CD8-positive, alpha-beta memory T cell (primary cell): ENCODE results near the gene CALHM4. TPM values are rescaled to one million over a fixed set of nuclear protein-coding genes. Genes with fewer than 3 reads are reported as not detected.
"Not testable (repeated sequence)": the region's sequence is repeated elsewhere in the genome, so short reads cannot be mapped to it uniquely, and the experiment has no call there.

ENCODE experiments used
- CTCF ChIA-PET: fragments of 350-600 bp; sonication (Branson Sonifier 250); formaldehyde crosslinking; loops from one replicate; lab custom pipeline; 2021; ENCODE audit warnings: antibody characterized with exemption; lab: Charles Lee
- POLR2A ChIA-PET: fragments of 350-600 bp; sonication (Branson Sonifier 250); formaldehyde crosslinking; loops from one replicate; lab custom pipeline; 2021; ENCODE audit warnings: antibody characterized with exemption; lab: Charles Lee
- DNase-seq, 5 donors: peaks; one replicate each; pipeline versions ENCODE4 v3.0.0 to v3.0.0-alpha.2; 2020 to 2022; ENCODE audit warnings: mixed read lengths in 1 of 5
- H3K27ac ChIP-seq: one replicate; pipeline ENCODE4 v1.7.0; 2013; ENCODE audit warnings: low read depth, mild to moderate bottlenecking, low read length, moderate library complexity
- H3K27me3 ChIP-seq: 2 replicates; pipeline ENCODE4 v1.7.0; 2013; ENCODE audit warnings: low read length, mild to moderate bottlenecking; ENCODE audit not compliant: insufficient read depth, poor library complexity, severe bottlenecking
- H3K36me3 ChIP-seq: 2 replicates; pipeline ENCODE4 v1.7.0; 2013; ENCODE audit warnings: mild to moderate bottlenecking, low read length, moderate library complexity; ENCODE audit not compliant: insufficient read depth
- H3K4me1 ChIP-seq: 2 replicates; pipeline ENCODE4 v1.7.0; 2013; ENCODE audit warnings: mild to moderate bottlenecking, low read length, moderate library complexity; ENCODE audit not compliant: insufficient read depth
- H3K4me3 ChIP-seq: 2 replicates; pipeline ENCODE4 v1.7.0; 2013; ENCODE audit warnings: mild to moderate bottlenecking, low read length
- H3K9me3 ChIP-seq: 2 replicates; pipeline ENCODE4 v1.7.0; 2013; ENCODE audit warnings: mild to moderate bottlenecking, low read length
- H3K27ac Mint-ChIP-seq, 8 donors: one replicate each; pipeline ENCODE4 v1.8.0; 2020 to 2021; ENCODE audit warnings: mixed read lengths in 8 of 8, mild to moderate bottlenecking in 6 of 8, inconsistent platforms in 3 of 8, moderate library complexity in 3 of 8
- H3K27me3 Mint-ChIP-seq, 2 donors: one replicate each; pipeline ENCODE4 v1.8.0; 2020 to 2021; ENCODE audit warnings: mixed read lengths in 2 of 2, mild to moderate bottlenecking in 1 of 2, moderate library complexity in 1 of 2
- H3K36me3 Mint-ChIP-seq, 3 donors: one replicate each; pipeline ENCODE4 v1.8.0; 2020 to 2021; ENCODE audit warnings: mixed read lengths in 3 of 3, inconsistent platforms in 1 of 3, mild to moderate bottlenecking in 1 of 3
- H3K4me1 Mint-ChIP-seq, 3 donors: one replicate each; pipeline ENCODE4 v1.8.0; 2020 to 2021; ENCODE audit warnings: mixed read lengths in 3 of 3, inconsistent platforms in 1 of 3, mild to moderate bottlenecking in 1 of 3
- H3K4me3 Mint-ChIP-seq, 7 donors: one replicate each; pipeline ENCODE4 v1.8.0; 2020 to 2021; ENCODE audit warnings: mixed read lengths in 7 of 7, mild to moderate bottlenecking in 6 of 7, moderate library complexity in 4 of 7, inconsistent platforms in 2 of 7
- H3K9me3 Mint-ChIP-seq, 5 donors: one replicate each; pipeline ENCODE4 v1.8.0; 2020 to 2022; ENCODE audit warnings: mixed read lengths in 5 of 5, mild to moderate bottlenecking in 3 of 5, moderate library complexity in 2 of 5, inconsistent platforms in 1 of 5
- polyA plus RNA-seq: library from polyadenylated mRNA; unstranded; fragments of 300-500 nt; fragmentation: Illumina TruSeq; gene quantifications from one replicate; pipeline ENCODE4 v1.2.3, GENCODE V29; 2021
- total RNA-seq, 2 experiments: library from RNA; stranded (reverse); gene quantifications; one replicate each; pipeline ENCODE4 v1.2.3, GENCODE V29; 2021

Gene CALHM4
- total and polyA plus RNA-seq, 3 experiments from 2014 or later, result not detected

- no peaks in the 10 kb centered on the region for H3K4me1 ChIP-seq
- Mint-ChIP-seq H3K27ac (no peak overlapping the region), H3K4me1 (peaks cover 36 to 46% (median 46%) of the 10 kb centered on the region in 3 donors), H3K27me3 (peaks cover 0 to 1% of the 10 kb centered on the region in 2 donors), H3K9me3 (no peaks in the 10 kb centered on the region), H3K4me3 (no peak overlapping the region), H3K36me3 (peaks cover 10 to 79% (median 11%) of the 10 kb centered on the region in 3 donors)
- H3K27ac ChIP-seq, result no peak overlapping the region
- H3K9me3 ChIP-seq, result no peaks in the 10 kb centered on the region
- H3K36me3 ChIP-seq, result peaks cover 4% of the 10 kb centered on the region
- H3K4me3 ChIP-seq, result no peak overlapping the region
- DNase-seq, result no peak
- no peaks in the 10 kb centered on the region for H3K27me3 ChIP-seq
- POLR2A ChIA-PET, result no interaction called here
- CTCF ChIA-PET, result interaction anchor here (1.1 kb wide), 1 partner anchor 19 kb away, joined by 4 read pairs; no protein-coding TSS in a partner anchor
Observed at GRCh38 chr6:116580198-116580597, 26.6 kb downstream of the CALHM4 start.

GRCh38 chr6:116586276-116586675, 32.7 kb downstream of the CALHM4 start:
- ChIA-PET CTCF (no interaction called here), POLR2A (no interaction called here)
- H3K9me3 ChIP-seq, result no peaks in the 10 kb centered on the region
- peaks cover 21 to 81% (median 27%) of the 10 kb centered on the region in 3 donors for H3K36me3 Mint-ChIP-seq
- no peaks in the 10 kb centered on the region for H3K27me3 ChIP-seq
- H3K4me3 ChIP-seq, result no peak overlapping the region
- H3K27me3 Mint-ChIP-seq, result no peaks in the 10 kb centered on the region
- no peak overlapping the region for H3K27ac ChIP-seq
- DNase-seq, result no peak
- no peak overlapping the region for H3K27ac Mint-ChIP-seq
- peaks cover 13% of the 10 kb centered on the region for H3K36me3 ChIP-seq
- no peaks in the 10 kb centered on the region for H3K4me1 ChIP-seq
- H3K9me3 Mint-ChIP-seq, result no peaks in the 10 kb centered on the region
- peaks cover 4 to 18% (median 7%) of the 10 kb centered on the region in 3 donors for H3K4me1 Mint-ChIP-seq
- no peak overlapping the region for H3K4me3 Mint-ChIP-seq

GRCh38 chr6:116586738-116587137, 33.2 kb downstream of the CALHM4 start:
- peaks cover 4 to 13% (median 6%) of the 10 kb centered on the region in 3 donors for H3K4me1 Mint-ChIP-seq
- no peaks in the 10 kb centered on the region for H3K4me1 ChIP-seq
- peaks cover 21 to 81% (median 27%) of the 10 kb centered on the region in 3 donors for H3K36me3 Mint-ChIP-seq
- no peaks in the 10 kb centered on the region for H3K9me3 Mint-ChIP-seq
- DNase-seq, result no peak
- no peaks in the 10 kb centered on the region for H3K27me3 ChIP-seq
- H3K27ac ChIP-seq, result no peak overlapping the region
- no peak overlapping the region for H3K4me3 ChIP-seq
- H3K36me3 ChIP-seq, result peaks cover 17% of the 10 kb centered on the region
- no peak overlapping the region for H3K4me3 Mint-ChIP-seq
- H3K27me3 Mint-ChIP-seq, result no peaks in the 10 kb centered on the region
- H3K9me3 ChIP-seq, result no peaks in the 10 kb centered on the region
- ChIA-PET CTCF (interaction anchor here (1.4 kb wide), 1 partner anchor 15 kb away, joined by 3 read pairs; no protein-coding TSS in a partner anchor), POLR2A (no interaction called here)
- H3K27ac Mint-ChIP-seq, result no peak overlapping the region

- H3K36me3 ChIP-seq, result peaks cover 17% of the 10 kb centered on the region
- Mint-ChIP-seq H3K9me3 (no peaks in the 10 kb centered on the region), H3K27me3 (no peaks in the 10 kb centered on the region), H3K27ac (no peak overlapping the region), H3K36me3 (peaks cover 35 to 74% (median 36%) of the 10 kb centered on the region in 3 donors), H3K4me1 (no peaks in the 10 kb centered on the region), H3K4me3 (no peak overlapping the region)
- ChIA-PET POLR2A (interaction anchor here (0.5 kb wide), 1 partner anchor 35 kb away, joined by 3 read pairs; no protein-coding TSS in a partner anchor), CTCF (no interaction called here)
- no peak overlapping the region for H3K27ac ChIP-seq
- no peaks in the 10 kb centered on the region for H3K9me3 ChIP-seq
- no peaks in the 10 kb centered on the region for H3K27me3 ChIP-seq
- DNase-seq, result no peak
- H3K4me1 ChIP-seq, result no peaks in the 10 kb centered on the region
- H3K4me3 ChIP-seq, result no peak overlapping the region
Observed at GRCh38 chr6:116595247-116595646, 41.7 kb downstream of the CALHM4 start.

- H3K9me3 Mint-ChIP-seq, result no peaks in the 10 kb centered on the region
- no peaks in the 10 kb centered on the region for H3K27me3 ChIP-seq
- H3K4me3 Mint-ChIP-seq, result no peak overlapping the region
- peak overlapping the region in 1 of 8 donors; percentile 83 for H3K27ac Mint-ChIP-seq
- CTCF ChIA-PET, result no interaction called here
- no peak overlapping the region for H3K27ac ChIP-seq
- no peaks in the 10 kb centered on the region for H3K9me3 ChIP-seq
- no peaks in the 10 kb centered on the region for H3K4me1 Mint-ChIP-seq
- H3K36me3 Mint-ChIP-seq, result peaks cover 36 to 66% (median 37%) of the 10 kb centered on the region in 3 donors
- H3K36me3 ChIP-seq, result peaks cover 10% of the 10 kb centered on the region
- no peak overlapping the region for H3K4me3 ChIP-seq
- no peaks in the 10 kb centered on the region for H3K27me3 Mint-ChIP-seq
- POLR2A ChIA-PET, result no interaction called here
- no peaks in the 10 kb centered on the region for H3K4me1 ChIP-seq
- DNase-seq, result no peak
Observed at GRCh38 chr6:116596815-116597214, 43.3 kb downstream of the CALHM4 start.

- H3K9me3 ChIP-seq, DNase-seq, H3K27me3 ChIP-seq, H3K27ac ChIP-seq, H3K4me1 Mint-ChIP-seq, H3K4me3 Mint-ChIP-seq, H3K9me3 Mint-ChIP-seq, H3K4me3 ChIP-seq, H3K27me3 Mint-ChIP-seq, POLR2A ChIA-PET, CTCF ChIA-PET, H3K4me1 ChIP-seq, H3K36me3 ChIP-seq: not testable (repeated sequence)
- Mint-ChIP-seq H3K36me3 (peaks cover 21 to 62% (median 31%) of the 10 kb centered on the region in 3 donors), H3K27ac (peak overlapping the region in 1 of 8 donors; percentile 47)
Observed at GRCh38 chr6:116603916-116604315, 50.4 kb downstream of the CALHM4 start.

GRCh38 chr6:116604868-116605267, 51.3 kb downstream of the CALHM4 start:
- H3K9me3 ChIP-seq, H3K4me1 Mint-ChIP-seq, H3K36me3 ChIP-seq, H3K4me3 ChIP-seq, POLR2A ChIA-PET, CTCF ChIA-PET, H3K4me1 ChIP-seq, H3K4me3 Mint-ChIP-seq, H3K27me3 ChIP-seq, H3K27ac Mint-ChIP-seq, DNase-seq, H3K27me3 Mint-ChIP-seq, H3K9me3 Mint-ChIP-seq, H3K27ac ChIP-seq: not testable (repeated sequence)
- peaks cover 18 to 55% (median 25%) of the 10 kb centered on the region in 3 donors for H3K36me3 Mint-ChIP-seq

- no peak overlapping the region for H3K27ac ChIP-seq
- ChIA-PET POLR2A (no interaction called here), CTCF (no interaction called here)
- no peaks in the 10 kb centered on the region for H3K4me1 Mint-ChIP-seq
- H3K27me3 ChIP-seq, result no peaks in the 10 kb centered on the region
- H3K9me3 Mint-ChIP-seq, result peaks cover 0 to 9% (median 5%) of the 10 kb centered on the region in 5 donors
- peaks cover 0 to 10% of the 10 kb centered on the region in 2 donors for H3K27me3 Mint-ChIP-seq
- H3K27ac Mint-ChIP-seq, result no peak overlapping the region
- no peak for DNase-seq
- no peak overlapping the region for H3K4me3 ChIP-seq
- no peaks in the 10 kb centered on the region for H3K36me3 ChIP-seq
- H3K36me3 Mint-ChIP-seq, result peaks cover 17 to 52% (median 19%) of the 10 kb centered on the region in 3 donors
- H3K9me3 ChIP-seq, result no peaks in the 10 kb centered on the region
- H3K4me3 Mint-ChIP-seq, result no peak overlapping the region
- no peaks in the 10 kb centered on the region for H3K4me1 ChIP-seq
Observed at GRCh38 chr6:116605935-116606334, 52.4 kb downstream of the CALHM4 start.
